Measurements from ENCODE around the gene NUDT3.
"Not testable (repeated sequence)": the region's sequence is repeated elsewhere in the genome, so short reads cannot be mapped to it uniquely, and the experiment has no call there.

Gene NUDT3

DNA sequence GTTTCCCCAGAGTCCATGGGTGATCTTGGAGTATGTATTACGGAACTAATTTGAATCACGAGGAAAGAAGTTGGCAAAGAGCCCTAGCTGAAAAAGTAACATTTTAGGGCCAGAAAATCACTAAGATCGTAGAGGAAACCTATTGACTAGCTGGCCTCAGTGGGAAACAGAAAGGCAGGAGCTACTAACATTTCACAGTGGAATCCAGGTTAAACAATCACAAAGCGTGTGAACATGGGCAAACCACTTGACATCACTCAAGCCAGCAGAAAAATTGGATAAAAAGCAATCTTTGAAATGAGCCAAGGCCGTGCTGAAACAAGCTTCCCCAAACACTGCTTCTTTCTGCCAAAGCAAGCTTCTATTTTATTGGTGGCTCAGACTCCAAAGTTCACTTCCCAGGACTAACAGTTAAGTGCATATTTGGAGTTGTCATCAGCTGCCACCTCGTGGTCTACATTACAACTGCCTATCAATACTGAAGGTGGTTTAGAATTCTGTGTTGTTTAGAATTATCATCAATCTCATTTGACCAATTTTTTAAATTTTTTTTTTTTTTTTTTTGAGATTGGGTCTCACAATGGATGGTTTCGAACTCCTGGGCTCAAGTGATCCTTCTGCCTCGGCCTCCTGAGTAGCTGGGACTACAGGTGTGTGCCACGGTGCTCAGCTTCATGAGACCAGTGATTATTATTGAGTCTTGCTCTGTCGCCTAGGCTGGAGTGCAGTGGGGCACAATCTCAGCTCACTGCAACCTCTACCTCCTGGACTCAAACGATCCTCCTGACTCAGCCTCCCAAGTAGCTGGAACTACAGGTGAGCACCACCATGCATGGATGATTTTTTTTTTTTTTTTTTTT is 22.8 kb upstream of the NUDT3 start:
- no peak overlapping the region for H3K4me3 ChIP-seq (ENCODE audit: low read length)
- peak; percentile 84 for DNase-seq (ENCODE audit: low read depth)
- peak; percentile 79 for TF ChIP-seq CTCF (conservative IDR thresholded peaks at IDR 0.05; ENCODE audit: low read length)

- no peak for TF ChIP-seq CTCF (conservative IDR thresholded peaks at IDR 0.05; ENCODE audit: low read length)
- no peak overlapping the region for H3K4me3 ChIP-seq (ENCODE audit: low read length)
- peak; percentile 21 for DNase-seq (ENCODE audit: low read depth)
Measured at GRCh38 chr6:34412643-34413214, 20.3 kb upstream of the NUDT3 start.

DNA sequence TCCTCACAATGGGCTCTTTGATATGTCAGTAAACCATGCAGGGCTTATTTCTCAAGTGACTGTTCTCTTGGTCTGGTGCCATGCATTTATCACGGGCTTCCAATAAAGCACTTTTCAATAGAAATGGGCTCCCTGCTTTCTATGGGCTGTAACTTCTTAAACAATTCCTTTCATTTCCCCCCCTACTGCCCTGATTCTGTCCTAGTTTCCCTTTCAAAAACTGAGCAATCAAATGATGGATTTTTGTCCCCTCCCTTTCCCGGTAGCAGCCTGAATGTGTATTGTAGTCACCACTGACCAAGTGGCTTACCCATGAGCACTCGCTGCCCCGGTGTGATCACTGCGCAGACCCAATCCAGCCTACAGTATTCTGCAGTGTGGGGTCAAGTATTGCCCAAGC is 19.5 kb upstream of the NUDT3 start:
- H3K4me3 ChIP-seq (ENCODE audit: low read length) = no peak overlapping the region
- DNase-seq (ENCODE audit: low read depth) = no peak
- TF ChIP-seq CTCF (conservative IDR thresholded peaks at IDR 0.05; ENCODE audit: low read length) = no peak

DNA sequence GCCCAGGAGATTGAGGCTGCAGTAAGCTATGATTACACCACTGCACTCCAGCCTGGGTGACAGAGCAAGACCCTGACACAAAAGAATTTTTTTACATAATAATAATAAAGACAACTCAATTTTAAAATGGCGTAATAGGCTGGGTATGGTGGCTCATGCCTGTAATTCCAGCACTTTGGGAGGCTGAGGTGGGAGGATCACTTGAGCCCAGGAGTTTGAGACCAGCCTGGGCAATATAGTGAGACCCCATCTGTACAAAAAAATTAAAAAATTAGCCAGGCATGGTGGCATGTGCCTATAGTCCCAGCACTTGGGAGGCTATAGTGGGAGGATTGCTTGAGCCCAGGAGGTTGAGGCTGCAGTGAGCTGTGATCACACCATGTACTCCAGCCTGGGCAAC is 15.4 kb upstream of the NUDT3 start:
- H3K4me3 ChIP-seq (ENCODE audit: low read length); DNase-seq (ENCODE audit: low read depth): not testable (repeated sequence)

GRCh38 chr6:34396518-34396917 is 4.0 kb upstream of the NUDT3 start:
- no peak for TF ChIP-seq CTCF (conservative IDR thresholded peaks at IDR 0.05; ENCODE audit: low read length)
- no peak for DNase-seq (ENCODE audit: low read depth)
- H3K4me3 ChIP-seq (ENCODE audit: low read length) = no peak overlapping the region

- H3K4me3 ChIP-seq (ENCODE audit: low read length) = no peak overlapping the region
- no peak for DNase-seq (ENCODE audit: low read depth)
- TF ChIP-seq CTCF (conservative IDR thresholded peaks at IDR 0.05; ENCODE audit: low read length) = no peak
Measured at GRCh38 chr6:34393966-34394305, 1.5 kb upstream of the NUDT3 start.

DNA sequence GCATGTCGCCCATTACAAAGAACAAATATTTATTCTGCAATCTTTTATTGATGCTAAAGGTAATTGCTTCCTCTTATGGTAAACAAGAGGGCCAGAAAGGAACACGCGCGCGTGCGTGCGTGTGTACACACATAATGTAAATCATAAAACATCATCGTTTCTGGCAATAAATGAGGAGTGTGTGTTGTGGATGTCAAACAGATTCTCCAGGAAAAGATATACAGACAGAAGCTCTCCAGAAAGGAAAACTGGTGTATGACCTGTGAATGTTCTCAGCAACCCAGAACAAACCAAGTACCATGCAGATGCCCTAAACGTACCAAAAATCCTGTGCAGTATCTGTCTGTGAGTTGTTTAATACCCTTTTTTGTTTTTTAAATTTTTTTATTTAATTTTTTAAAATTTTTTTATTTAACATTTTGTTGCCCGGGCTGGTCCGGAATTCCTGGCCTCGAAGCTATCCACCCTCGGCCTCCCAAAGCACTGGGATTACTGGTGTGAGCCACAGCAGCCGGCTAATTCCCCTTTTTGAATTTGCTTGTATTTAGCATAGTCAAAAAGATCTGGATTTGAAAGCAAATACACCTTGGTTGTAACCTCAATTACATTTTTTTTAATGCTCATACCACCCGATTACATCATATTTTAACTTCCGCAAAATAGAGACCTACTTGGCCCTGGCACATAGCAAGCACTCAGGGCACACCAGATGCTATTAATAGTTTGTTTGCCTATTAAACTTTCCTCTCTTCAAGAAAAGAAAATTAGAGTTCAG is 909 bp upstream of the NUDT3 start:
- DNase-seq (ENCODE audit: low read depth) = no peak
- H3K4me3 ChIP-seq (ENCODE audit: low read length) = peak overlapping the region; percentile 78
- TF ChIP-seq CTCF (conservative IDR thresholded peaks at IDR 0.05; ENCODE audit: low read length) = no peak
